H7 (cell line): ENCODE measurements around the gene CTBP1. TPM values are rescaled to one million over a fixed set of nuclear protein-coding genes. Genes with fewer than 3 reads are reported as not detected.

Experiments used
- DNase-seq: peaks from one replicate; pipeline ENCODE4 v3.0.0; 2012
- H3K27me3 ChIP-seq: 2 replicates; pipeline ENCODE4 v1.6.0; 2011; ENCODE audit warnings: mild to moderate bottlenecking, low read length; ENCODE audit not compliant: control insufficient read depth, insufficient read depth
- H3K36me3 ChIP-seq: replicated peaks from 2 replicates; pipeline ENCODE4 v1.5.1; 2011; ENCODE audit warnings: low read length; ENCODE audit not compliant: control insufficient read depth, insufficient read depth
- H3K4me3 ChIP-seq: 2 replicates; pipeline ENCODE4 v1.5.1; 2011; ENCODE audit warnings: low read depth, mild to moderate bottlenecking, control low read depth, low read length, moderate library complexity; ENCODE audit not compliant: insufficient read depth
- total RNA-seq: library from RNA; depleted of rRNA; stranded (reverse); fragments of >200 nt; shearing (Covaris generic); gene quantifications from 2 replicates; pipeline ENCODE4 v1.2.3, GENCODE V29; 2014

CTBP1 gene
- total RNA-seq, 1 experiment from 2014 or later: 360 TPM

GRCh38 chr4:1211891-1212545 is 36.9 kb downstream of the CTBP1 start:
- no peak for DNase-seq
- Histone ChIP-seq H3K4me3 (no peak overlapping the region), H3K36me3 (peaks cover 18% of the 10 kb centered on the region), H3K27me3 (no peaks in the 10 kb centered on the region)

GRCh38 chr4:1211371-1211770 is 37.6 kb downstream of the CTBP1 start:
- DNase-seq: no peak

GRCh38 chr4:1210971-1211370 is 38.0 kb downstream of the CTBP1 start:
- Histone ChIP-seq H3K27me3 (no peaks in the 10 kb centered on the region), H3K36me3 (peaks cover 15% of the 10 kb centered on the region), H3K4me3 (no peak overlapping the region)
- no peak for DNase-seq

More at GRCh38 chr4:1211371-1211770, 37.6 kb downstream of the CTBP1 start:
- Histone ChIP-seq H3K4me3 (no peak overlapping the region), H3K36me3 (peaks cover 16% of the 10 kb centered on the region), H3K27me3 (no peaks in the 10 kb centered on the region)

DNA sequence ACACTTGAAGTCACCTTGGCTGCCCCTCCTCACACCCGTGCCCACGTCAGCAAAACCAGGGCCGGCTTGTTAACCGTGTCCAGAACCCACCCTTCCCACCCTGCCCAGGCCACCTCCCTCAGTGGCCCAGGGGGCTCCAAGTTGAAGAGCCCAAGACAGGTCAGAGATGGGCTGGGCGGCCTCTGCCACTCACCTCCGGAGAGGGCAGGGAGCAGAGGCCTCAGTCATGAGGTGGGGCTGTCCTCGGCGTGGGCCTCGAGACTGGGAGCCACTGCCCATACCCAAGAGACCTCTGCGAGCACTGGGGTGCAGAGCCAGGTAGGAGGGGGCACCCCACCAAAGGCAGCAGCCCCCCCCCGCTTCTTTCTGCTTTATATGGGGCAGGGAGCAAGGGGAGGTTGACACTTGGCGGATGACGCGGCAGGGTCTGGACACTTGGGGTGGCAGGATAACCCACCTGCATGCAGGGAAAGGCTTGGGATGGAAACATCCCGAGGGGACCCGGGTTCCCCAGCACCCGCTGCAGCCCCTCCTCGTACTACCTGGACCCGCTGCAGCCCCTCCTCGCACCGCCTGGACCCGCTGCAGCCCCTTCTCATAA is 38.6 kb downstream of the CTBP1 start:
- DNase-seq: no peak
- peaks cover 13% of the 10 kb centered on the region for H3K36me3 ChIP-seq
- H3K27me3 ChIP-seq: no peaks in the 10 kb centered on the region
- no peak overlapping the region for H3K4me3 ChIP-seq

DNA sequence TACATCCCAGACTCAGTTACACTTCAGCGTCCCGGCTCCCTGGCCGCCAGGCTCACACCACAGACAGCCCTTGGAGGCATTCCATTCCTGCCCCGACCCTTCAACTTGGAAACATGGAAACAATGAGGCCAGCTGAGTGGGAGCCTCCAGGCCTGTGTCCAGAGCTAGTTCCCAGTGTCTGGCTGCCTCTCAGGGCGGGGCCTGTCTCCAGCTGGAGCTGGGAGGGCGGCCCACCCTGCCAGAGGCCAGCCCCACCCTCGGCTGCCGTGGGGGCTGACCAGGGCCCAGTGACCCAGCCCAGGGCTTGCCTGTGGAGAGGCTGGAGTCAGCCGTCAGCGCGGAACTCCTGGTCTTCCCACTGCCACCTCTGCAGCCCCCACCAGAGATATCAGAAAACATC is 39.1 kb downstream of the CTBP1 start:
- Histone ChIP-seq H3K36me3 (peaks cover 11% of the 10 kb centered on the region), H3K4me3 (no peak overlapping the region), H3K27me3 (no peaks in the 10 kb centered on the region)
- no peak for DNase-seq

DNA sequence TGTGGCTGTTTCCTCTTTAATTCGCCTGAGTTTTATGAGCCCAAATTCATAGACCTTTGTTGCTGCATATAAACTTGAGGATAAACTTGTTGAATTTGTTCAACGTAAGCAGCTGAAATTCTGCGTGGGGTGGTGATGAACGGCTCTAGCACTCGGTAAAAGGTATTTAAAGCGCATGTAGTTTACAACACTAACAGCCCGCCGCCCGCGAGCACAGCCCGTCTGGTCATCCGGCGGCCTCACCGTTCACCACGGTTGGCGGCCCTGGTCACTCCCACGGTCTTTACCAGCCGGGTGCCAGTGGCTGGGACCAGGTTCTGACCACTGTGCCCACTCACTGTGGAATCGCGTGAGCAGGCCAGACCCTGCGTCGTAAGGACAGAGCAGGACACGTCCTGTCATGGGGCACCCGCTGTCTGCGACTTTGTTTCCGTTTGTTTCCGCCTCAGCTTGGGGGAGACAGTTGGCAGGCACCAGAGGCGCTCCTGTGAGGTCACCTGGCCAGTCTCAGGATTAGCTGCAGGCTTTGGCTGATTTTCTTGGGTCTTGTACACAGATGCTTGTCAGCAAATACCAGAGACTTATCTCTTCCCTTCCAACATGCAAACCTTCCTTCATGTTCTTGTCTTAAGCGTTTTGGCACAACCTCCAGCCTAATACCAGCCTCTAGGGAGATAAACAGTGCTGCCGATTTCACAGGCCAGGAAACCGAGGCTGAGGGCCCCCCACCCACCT is 39.8 kb downstream of the CTBP1 start:
- Histone ChIP-seq H3K36me3 (peaks cover 11% of the 10 kb centered on the region), H3K4me3 (no peak overlapping the region), H3K27me3 (no peaks in the 10 kb centered on the region)
- DNase-seq: peak; percentile 63

GRCh38 chr4:1208266-1208961 is 40.5 kb downstream of the CTBP1 start:
- Histone ChIP-seq H3K36me3 (peaks cover 7% of the 10 kb centered on the region), H3K4me3 (no peak overlapping the region), H3K27me3 (no peaks in the 10 kb centered on the region)
- peak; percentile 79 for DNase-seq

DNA sequence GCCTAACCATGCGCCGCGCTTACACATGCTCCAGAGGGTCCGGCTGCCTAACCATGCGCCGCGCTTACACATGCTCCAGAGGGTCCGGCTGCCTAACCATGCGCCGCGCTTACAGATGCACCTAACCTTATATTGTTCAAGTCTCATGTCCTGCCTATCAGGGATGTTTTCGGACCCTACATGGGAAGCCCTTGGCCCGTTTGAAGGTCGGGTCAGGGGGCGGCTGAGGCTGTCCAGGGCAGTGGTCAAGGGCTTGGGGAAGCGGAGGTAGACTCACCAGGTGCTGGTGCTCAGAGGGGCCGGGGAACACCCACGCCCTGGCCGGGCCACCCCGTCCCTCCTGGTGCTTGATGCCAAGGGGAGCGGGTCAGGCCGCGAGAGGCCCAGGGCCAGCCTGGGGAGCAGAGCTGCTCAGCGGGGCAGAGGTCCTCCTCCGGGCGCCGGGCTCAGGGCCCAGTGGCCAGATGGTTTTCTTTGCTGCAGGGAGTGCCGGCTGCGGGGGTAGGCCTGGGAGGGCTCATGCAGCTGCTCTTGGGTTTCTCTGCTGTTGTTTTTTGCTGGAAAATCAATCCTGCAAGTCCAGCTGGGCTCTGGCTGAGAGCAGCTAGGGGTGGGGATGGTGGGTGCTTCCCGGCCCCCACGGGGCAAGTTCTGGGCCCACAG is 41.2 kb downstream of the CTBP1 start:
- DNase-seq: peak; percentile 73
- Histone ChIP-seq H3K4me3 (no peak overlapping the region), H3K36me3 (peaks cover 6% of the 10 kb centered on the region), H3K27me3 (no peaks in the 10 kb centered on the region)

GRCh38 chr4:1207157-1207470 is 41.8 kb downstream of the CTBP1 start:
- no peaks in the 10 kb centered on the region for H3K27me3 ChIP-seq
- H3K36me3 ChIP-seq: peaks cover 2% of the 10 kb centered on the region
- no peak for DNase-seq
- H3K4me3 ChIP-seq: no peak overlapping the region

GRCh38 chr4:1206299-1207156 is 42.4 kb downstream of the CTBP1 start:
- Histone ChIP-seq H3K27me3 (no peaks in the 10 kb centered on the region), H3K4me3 (no peak overlapping the region), H3K36me3 (no peaks in the 10 kb centered on the region; the same call in none of the 2 replicates)
- DNase-seq: peak; percentile 65

DNA sequence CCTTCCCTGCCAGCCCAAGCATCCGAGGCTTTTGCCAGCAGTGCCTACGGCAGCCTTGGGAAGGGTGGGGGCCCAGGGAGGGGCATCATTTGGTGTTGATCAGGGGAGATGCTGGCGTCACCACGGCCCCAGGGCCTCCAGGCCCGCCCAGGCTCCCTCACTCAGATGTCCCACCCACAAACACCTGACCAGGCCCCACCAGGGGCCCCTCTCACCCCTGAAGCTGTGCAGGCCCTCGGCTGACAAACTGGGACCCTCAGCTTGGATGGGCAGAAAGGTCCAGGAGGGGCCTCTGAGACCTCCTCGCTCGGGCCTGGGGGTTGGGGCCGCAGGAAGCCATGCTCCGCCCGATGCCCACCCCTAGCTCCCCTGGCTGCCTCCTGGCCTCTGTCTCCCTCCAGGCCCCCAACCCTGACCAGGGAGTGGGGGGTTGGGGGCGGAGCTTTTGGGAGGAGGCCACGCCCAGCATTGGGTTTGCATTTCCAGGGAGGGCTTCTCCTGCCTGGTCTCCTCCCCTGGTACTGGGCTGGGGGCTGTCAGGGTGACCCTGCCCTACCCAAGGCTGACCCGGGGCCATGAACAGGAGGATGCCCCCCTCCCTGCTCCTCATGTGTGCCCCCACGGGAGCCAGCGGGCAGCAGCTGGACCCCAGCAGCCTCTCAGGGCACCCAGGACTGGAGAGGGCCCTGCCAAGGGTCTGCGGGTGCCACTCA is 43.2 kb downstream of the CTBP1 start:
- peak; percentile 77 for DNase-seq
- no peaks in the 10 kb centered on the region for H3K27me3 ChIP-seq
- H3K4me3 ChIP-seq: no peak overlapping the region
- no peaks in the 10 kb centered on the region; the same call in none of the 2 replicates for H3K36me3 ChIP-seq

DNA sequence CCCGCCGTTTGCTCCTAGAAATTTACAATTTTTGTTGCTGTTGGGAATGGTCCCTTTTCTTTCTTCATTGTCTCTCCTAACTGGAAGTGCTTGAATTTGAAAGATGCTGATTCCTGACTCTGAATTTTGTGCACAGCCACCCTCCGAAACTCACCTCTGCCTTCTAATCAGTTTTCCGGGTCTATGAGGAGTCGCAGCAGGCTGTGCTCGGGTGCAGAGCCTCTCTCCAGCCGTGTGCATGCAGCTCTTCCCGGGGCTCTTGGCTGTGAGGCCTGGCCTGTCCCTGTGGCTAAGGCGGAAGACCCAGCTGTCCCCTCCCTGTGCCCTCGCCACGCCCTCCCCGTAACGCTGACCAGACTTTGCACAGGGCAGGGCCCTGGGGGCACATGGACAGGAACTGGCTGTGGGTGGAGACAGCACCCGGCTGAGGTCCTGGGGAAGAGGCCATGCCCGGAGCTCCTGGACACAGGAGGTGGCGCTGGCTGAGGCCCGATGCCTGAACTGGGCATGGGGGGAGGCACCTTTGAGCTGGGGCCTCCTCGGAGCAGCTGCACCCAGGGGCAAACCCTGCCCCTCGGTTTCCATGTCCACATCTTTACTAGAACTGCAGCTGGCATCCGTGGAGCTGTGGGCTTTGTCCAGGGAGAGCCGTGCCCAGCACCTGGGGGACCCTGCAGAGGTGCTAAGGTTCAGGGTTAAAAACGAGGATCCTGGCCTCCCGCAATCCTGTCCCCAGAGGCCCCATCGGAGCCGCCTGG is 43.9 kb downstream of the CTBP1 start:
- DNase-seq: peak; percentile 62
- Histone ChIP-seq H3K36me3 (no peaks in the 10 kb centered on the region; the same call in 1 of the 2 replicates), H3K27me3 (no peaks in the 10 kb centered on the region), H3K4me3 (no peak overlapping the region)
